Parathyroid adenoma (tissue), 2 donors: ENCODE data around the gene MAMDC2.

ENCODE experiments used
- H2AFZ ChIP-seq: fragments of 300-600 bp; sonication (generic); one replicate; pipeline ENCODE4 v1.7.0; 2017; ENCODE audit warnings: antibody characterized with exemption, mild to moderate bottlenecking
- H3K27ac ChIP-seq: fragments of 300-600 bp; sonication (generic); one replicate; pipeline ENCODE4 v1.7.0; 2017
- H3K27me3 ChIP-seq: fragments of 300-600 bp; sonication (generic); one replicate; pipeline ENCODE4 v1.7.0; 2017; ENCODE audit warnings: low read length; ENCODE audit not compliant: control insufficient read depth, insufficient read depth
- H3K36me3 ChIP-seq: fragments of 300-600 bp; sonication (generic); one replicate; pipeline ENCODE4 v1.7.0; 2017; ENCODE audit warnings: low read length; ENCODE audit not compliant: control insufficient read depth, insufficient read depth
- H3K4me1 ChIP-seq: fragments of 300-600 bp; sonication (generic); one replicate; pipeline ENCODE4 v1.7.0; 2017; ENCODE audit warnings: control low read depth
- H3K4me2 ChIP-seq: fragments of 300-600 bp; sonication (generic); one replicate; pipeline ENCODE4 v1.7.0; 2017; ENCODE audit warnings: low read length
- H3K4me3 ChIP-seq: fragments of 300-600 bp; sonication (generic); one replicate; pipeline ENCODE4 v1.7.0; 2017; ENCODE audit warnings: low read depth, low read length
- H3K79me2 ChIP-seq: fragments of 300-600 bp; sonication (generic); one replicate; pipeline ENCODE4 v1.7.0; 2017; ENCODE audit warnings: control low read depth
- H3K9ac ChIP-seq: fragments of 300-600 bp; sonication (generic); one replicate; pipeline ENCODE4 v1.7.0; 2017; ENCODE audit warnings: mild to moderate bottlenecking
- H3K9me3 ChIP-seq: fragments of 300-600 bp; sonication (generic); one replicate; pipeline ENCODE4 v1.7.0; 2017; ENCODE audit warnings: low read length; ENCODE audit not compliant: control insufficient read depth
- TF ChIP-seq, protein P1 (sequence below): fragments of 300-600 bp; sonication (generic); IDR thresholded peaks from one replicate; pipeline ENCODE4 v1.7.0; 2017; ENCODE audit warnings: antibody characterized with exemption, mild to moderate bottlenecking
- donor health status: primary hyperparathyroidism.

MAMDC2 gene

DNA sequence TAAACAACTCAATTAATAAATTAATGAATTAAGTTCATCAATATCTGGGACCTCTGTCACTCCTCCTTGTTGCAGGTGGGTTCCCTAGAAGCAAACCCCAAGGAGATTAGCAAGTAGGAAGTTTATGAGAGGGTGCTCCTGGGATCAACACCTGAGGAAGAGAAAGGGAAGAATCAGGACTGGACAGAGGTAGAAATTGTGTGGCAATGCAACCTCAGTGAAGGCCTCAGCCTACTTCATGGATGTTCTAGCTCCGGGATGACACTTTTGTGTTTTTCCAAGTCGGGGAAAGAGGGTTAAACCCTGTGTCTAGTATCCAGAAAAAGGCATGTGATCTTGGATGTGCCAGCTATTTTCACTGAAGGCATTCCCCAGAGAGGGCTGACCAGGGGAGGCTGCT lies 23.2 kb downstream of the MAMDC2 start:
- H3K27ac ChIP-seq, result no peak overlapping the region
- H3K4me1 ChIP-seq, result no peaks in the 10 kb centered on the region
- H3K36me3 ChIP-seq, result no peaks in the 10 kb centered on the region
- H3K9ac ChIP-seq, result no peak overlapping the region
- no peak overlapping the region for H2AFZ ChIP-seq
- H3K79me2 ChIP-seq, result no peaks in the 10 kb centered on the region
- no peaks in the 10 kb centered on the region for H3K9me3 ChIP-seq
- H3K27me3 ChIP-seq, result no peaks in the 10 kb centered on the region
- no peak overlapping the region for H3K4me2 ChIP-seq
- no peak overlapping the region for H3K4me3 ChIP-seq
- TF ChIP-seq, protein P1, sequence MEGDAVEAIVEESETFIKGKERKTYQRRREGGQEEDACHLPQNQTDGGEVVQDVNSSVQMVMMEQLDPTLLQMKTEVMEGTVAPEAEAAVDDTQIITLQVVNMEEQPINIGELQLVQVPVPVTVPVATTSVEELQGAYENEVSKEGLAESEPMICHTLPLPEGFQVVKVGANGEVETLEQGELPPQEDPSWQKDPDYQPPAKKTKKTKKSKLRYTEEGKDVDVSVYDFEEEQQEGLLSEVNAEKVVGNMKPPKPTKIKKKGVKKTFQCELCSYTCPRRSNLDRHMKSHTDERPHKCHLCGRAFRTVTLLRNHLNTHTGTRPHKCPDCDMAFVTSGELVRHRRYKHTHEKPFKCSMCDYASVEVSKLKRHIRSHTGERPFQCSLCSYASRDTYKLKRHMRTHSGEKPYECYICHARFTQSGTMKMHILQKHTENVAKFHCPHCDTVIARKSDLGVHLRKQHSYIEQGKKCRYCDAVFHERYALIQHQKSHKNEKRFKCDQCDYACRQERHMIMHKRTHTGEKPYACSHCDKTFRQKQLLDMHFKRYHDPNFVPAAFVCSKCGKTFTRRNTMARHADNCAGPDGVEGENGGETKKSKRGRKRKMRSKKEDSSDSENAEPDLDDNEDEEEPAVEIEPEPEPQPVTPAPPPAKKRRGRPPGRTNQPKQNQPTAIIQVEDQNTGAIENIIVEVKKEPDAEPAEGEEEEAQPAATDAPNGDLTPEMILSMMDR, result no peak

DNA sequence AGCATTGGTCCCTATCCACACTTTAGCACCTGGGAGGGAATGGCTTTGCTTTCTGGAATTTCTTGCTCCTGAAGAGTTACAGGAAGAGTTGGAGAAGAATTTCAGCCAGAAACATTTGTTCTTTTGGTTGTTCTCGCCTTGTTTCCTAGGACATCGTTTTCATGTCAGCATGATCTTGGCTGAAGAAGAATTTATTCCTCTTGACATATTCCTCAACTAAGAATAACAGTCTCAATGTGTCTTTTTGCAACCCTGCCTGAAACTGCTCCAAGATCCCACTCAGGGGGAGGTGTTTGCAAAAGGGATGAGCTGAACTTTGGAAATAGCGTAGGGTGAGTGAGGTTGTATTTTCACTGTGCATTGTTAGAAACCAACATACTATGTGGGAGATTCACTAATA lies 26.1 kb downstream of the MAMDC2 start:
- H3K27me3 ChIP-seq, result no peaks in the 10 kb centered on the region
- TF ChIP-seq, protein P1, result no peak
- no peak overlapping the region for H3K4me2 ChIP-seq
- no peaks in the 10 kb centered on the region for H3K9me3 ChIP-seq
- no peak overlapping the region for H2AFZ ChIP-seq
- no peak overlapping the region for H3K4me3 ChIP-seq
- H3K36me3 ChIP-seq, result no peaks in the 10 kb centered on the region
- no peaks in the 10 kb centered on the region for H3K79me2 ChIP-seq
- H3K4me1 ChIP-seq, result no peaks in the 10 kb centered on the region
- no peak overlapping the region for H3K9ac ChIP-seq
- H3K27ac ChIP-seq, result no peak overlapping the region

DNA sequence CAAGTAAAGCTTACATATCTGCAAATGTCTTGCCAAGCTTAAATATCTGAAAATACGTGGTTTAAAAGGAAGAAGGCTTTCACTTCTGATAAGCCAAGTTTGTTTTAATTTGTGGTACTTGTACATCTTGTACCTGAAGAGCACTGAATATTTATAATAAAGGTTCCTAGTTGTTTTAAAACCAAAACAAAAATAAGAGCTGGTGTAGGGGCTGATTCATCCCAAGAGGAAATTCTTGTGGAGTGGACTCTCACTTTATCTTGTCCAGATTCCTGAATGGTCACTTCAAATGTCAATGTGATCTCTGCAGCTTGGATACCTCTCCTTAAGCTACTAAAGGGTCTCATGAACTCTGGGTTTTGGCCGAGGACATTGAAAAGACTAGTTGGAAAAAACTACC lies 29.5 kb downstream of the MAMDC2 start:
- no peak overlapping the region for H2AFZ ChIP-seq
- no peak overlapping the region for H3K27ac ChIP-seq
- H3K27me3 ChIP-seq, result no peaks in the 10 kb centered on the region
- no peaks in the 10 kb centered on the region for H3K36me3 ChIP-seq
- H3K79me2 ChIP-seq, result no peaks in the 10 kb centered on the region
- H3K4me2 ChIP-seq, result no peak overlapping the region
- TF ChIP-seq, protein P1, result no peak
- no peak overlapping the region for H3K4me3 ChIP-seq
- H3K9ac ChIP-seq, result no peak overlapping the region
- no peaks in the 10 kb centered on the region for H3K4me1 ChIP-seq
- no peaks in the 10 kb centered on the region for H3K9me3 ChIP-seq

DNA sequence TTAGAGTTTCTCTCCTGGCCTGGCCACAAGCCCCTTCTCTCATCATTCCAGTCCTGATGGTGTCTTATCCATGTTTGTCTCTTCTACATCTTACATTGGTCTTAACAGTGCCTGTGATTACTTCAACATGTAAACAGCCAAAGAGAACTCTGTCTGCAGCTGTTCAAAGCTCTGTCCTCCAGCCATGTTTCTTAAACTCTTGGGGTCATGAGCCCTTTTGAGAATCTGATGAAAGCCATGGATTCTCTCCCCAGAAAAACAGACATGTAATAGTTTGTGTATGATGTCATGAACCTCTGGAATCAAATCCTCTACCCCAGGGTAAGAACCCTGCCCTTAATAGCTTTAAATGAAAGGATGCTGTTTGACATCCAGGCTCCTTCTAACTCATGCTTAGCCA lies 30.1 kb downstream of the MAMDC2 start:
- Histone ChIP-seq H3K36me3 (no peaks in the 10 kb centered on the region), H3K4me1 (no peaks in the 10 kb centered on the region), H3K9ac (no peak overlapping the region), H3K4me3 (no peak overlapping the region), H3K79me2 (no peaks in the 10 kb centered on the region), H3K9me3 (no peaks in the 10 kb centered on the region), H3K27ac (no peak overlapping the region), H3K4me2 (no peak overlapping the region), H2AFZ (no peak overlapping the region), H3K27me3 (no peaks in the 10 kb centered on the region)
- TF ChIP-seq, protein P1, result no peak

DNA sequence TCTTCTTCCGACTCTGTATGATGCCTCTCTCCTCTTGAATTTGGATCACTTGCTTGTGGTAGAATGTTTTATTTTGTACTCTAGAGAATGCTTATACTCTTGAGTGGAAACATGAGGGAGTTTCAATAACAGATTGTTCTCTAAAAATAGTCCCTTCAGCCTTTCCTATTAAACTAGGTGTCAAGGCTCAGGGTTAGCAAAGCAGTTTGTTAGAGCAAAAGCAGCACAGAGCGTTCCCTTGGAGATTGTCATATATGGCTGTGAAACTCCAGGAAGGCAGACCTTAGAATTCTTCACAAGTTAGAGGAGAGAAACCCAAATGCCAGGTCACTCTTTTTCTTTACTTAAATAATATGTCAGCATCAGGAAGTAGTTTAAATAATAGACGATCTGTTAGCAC lies 33.0 kb downstream of the MAMDC2 start:
- H3K27ac ChIP-seq, result no peak overlapping the region
- no peak overlapping the region for H3K9ac ChIP-seq

More for the DNA sequence above, 33.0 kb downstream of the MAMDC2 start:
- Histone ChIP-seq H3K79me2 (no peaks in the 10 kb centered on the region), H2AFZ (no peak overlapping the region), H3K27me3 (no peaks in the 10 kb centered on the region), H3K4me2 (no peak overlapping the region), H3K36me3 (no peaks in the 10 kb centered on the region), H3K9me3 (no peaks in the 10 kb centered on the region), H3K4me3 (no peak overlapping the region), H3K4me1 (no peaks in the 10 kb centered on the region)
- TF ChIP-seq, protein P1, result no peak
